Hepatocyte (in vitro differentiated cells): ENCODE results near the gene PDIA6. TPM values are rescaled to one million over a fixed set of nuclear protein-coding genes. Genes with fewer than 3 reads are reported as not detected.

Experiments
- DNase-seq: peaks from one replicate; pipeline ENCODE4 v3.0.0-alpha.2; 2016; ENCODE audit warnings: low spot score
- H2AFZ ChIP-seq: fragments of 200-600 bp; sonication (generic); 2 replicates; pipeline ENCODE4 v1.6.0; 2016; ENCODE audit warnings: antibody characterized with exemption, mild to moderate bottlenecking
- H3K27ac ChIP-seq: fragments of 200-600 bp; sonication (generic); 2 replicates; pipeline ENCODE4 v1.5.1; 2016; ENCODE audit warnings: mild to moderate bottlenecking
- H3K27me3 ChIP-seq: fragments of 200-600 bp; sonication (generic); 2 replicates; pipeline ENCODE4 v1.6.1; 2016
- H3K36me3 ChIP-seq: fragments of 200-600 bp; sonication (generic); replicated peaks from 2 replicates; pipeline ENCODE4 v1.5.1; 2016; ENCODE audit warnings: low read depth; ENCODE audit not compliant: insufficient read depth
- H3K4me1 ChIP-seq: fragments of 200-600 bp; sonication (generic); 2 replicates; pipeline ENCODE4 v1.5.1; 2016; ENCODE audit warnings: mild to moderate bottlenecking, moderate library complexity; ENCODE audit not compliant: insufficient read depth
- H3K4me2 ChIP-seq: fragments of 200-600 bp; sonication (generic); 2 replicates; pipeline ENCODE4 v1.6.0; 2016
- H3K4me3 ChIP-seq: fragments of 200-600 bp; sonication (generic); 2 replicates; pipeline ENCODE4 v1.5.1; 2016; ENCODE audit warnings: mild to moderate bottlenecking
- H3K79me2 ChIP-seq: fragments of 200-600 bp; sonication (generic); 2 replicates; pipeline ENCODE4 v1.6.0; 2017; ENCODE audit warnings: mild to moderate bottlenecking
- H3K9me2 ChIP-seq: fragments of 200-600 bp; sonication (generic); replicated peaks from 2 replicates; pipeline ENCODE4 v1.6.0; 2017; ENCODE audit warnings: mild to moderate bottlenecking; ENCODE audit not compliant: insufficient read depth
- H3K9me3 ChIP-seq: fragments of 200-600 bp; sonication (generic); 2 replicates; pipeline ENCODE4 v1.5.1; 2016; ENCODE audit warnings: low read depth, mild to moderate bottlenecking
- H4K20me1 ChIP-seq: fragments of 200-600 bp; sonication (generic); 2 replicates; pipeline ENCODE4 v1.6.0; 2016; ENCODE audit warnings: mild to moderate bottlenecking; ENCODE audit not compliant: insufficient read depth, poor library complexity, severe bottlenecking
- CTCF ChIP-seq: fragments of 200-600 bp; sonication (generic); IDR thresholded peaks from 2 replicates; pipeline ENCODE4 v1.5.1; 2016; ENCODE audit warnings: antibody characterized with exemption, mild to moderate bottlenecking; ENCODE audit not compliant: poor library complexity
- EZH2 ChIP-seq: fragments of 200-600 bp; sonication (generic); IDR thresholded peaks from 2 replicates; pipeline ENCODE4 v1.6.1; 2016; ENCODE audit warnings: antibody characterized with exemption, mild to moderate bottlenecking, borderline replicate concordance
- EZH2phosphoT487 ChIP-seq: fragments of 200-600 bp; sonication (generic); IDR thresholded peaks from one replicate; pipeline ENCODE4 v1.6.1; 2018; ENCODE audit warnings: antibody characterized with exemption, mild to moderate bottlenecking, low read depth, moderate library complexity; ENCODE audit not compliant: unreplicated experiment, severe bottlenecking
- WGBS: methylation state at CpG from one replicate; pipeline ENCODE4 v1.1.6; 2016; ENCODE audit warnings: low lambda C conversion rate; ENCODE audit errors: missing lambda C conversion rate; 5-methylcytosine and 5-hydroxymethylcytosine counted together
- polyA plus RNA-seq: library from polyadenylated mRNA; unstranded; fragments of >200 nt; fragmentation: Nextera tagmentation; extraction: Ambion mirVana; gene quantifications from 2 replicates; pipeline ENCODE4 v1.2.1, GENCODE V29; 2016
- total RNA-seq: library from RNA; depleted of rRNA; stranded (reverse); fragments of >200 nt; gene quantifications from 2 replicates; pipeline ENCODE4 v1.2.3, GENCODE V29; 2014

Gene PDIA6
- total and polyA plus RNA-seq, 2 experiments from 2014 or later: 507 to 715 TPM

GRCh38 chr2:10755621-10756020 lies 57.0 kb downstream of the PDIA6 start:
- 69% methylated on average over 7 of the region's 7 CpGs for WGBS
- Histone ChIP-seq H3K4me1 (no peaks in the 10 kb centered on the region), H2AFZ (no peak overlapping the region)

GRCh38 chr2:10753876-10754275 lies 58.7 kb downstream of the PDIA6 start:
- Histone ChIP-seq H2AFZ (no peak overlapping the region), H3K27me3 (no peaks in the 10 kb centered on the region), H3K4me3 (no peak overlapping the region), H3K27ac (no peak overlapping the region), H4K20me1 (no peaks in the 10 kb centered on the region), H3K9me3 (no peaks in the 10 kb centered on the region), H3K36me3 (no peaks in the 10 kb centered on the region), H3K4me2 (no peak overlapping the region), H3K79me2 (no peaks in the 10 kb centered on the region), H3K4me1 (no peaks in the 10 kb centered on the region), H3K9me2 (no peaks in the 10 kb centered on the region)
- 94% methylated on average over 8 of the region's 8 CpGs for WGBS
- DNase-seq: no peak
- no peak for TF ChIP-seq EZH2
- no peak for TF ChIP-seq EZH2phosphoT487
- no peak for TF ChIP-seq CTCF

More at GRCh38 chr2:10755621-10756020, 57.0 kb downstream of the PDIA6 start:
- no peak for DNase-seq
- no peaks in the 10 kb centered on the region for H3K36me3 ChIP-seq
- H3K9me3 ChIP-seq: no peaks in the 10 kb centered on the region
- H3K4me2 ChIP-seq: no peak overlapping the region
- no peak overlapping the region for H3K27ac ChIP-seq
- H3K4me3 ChIP-seq: no peak overlapping the region
- TF ChIP-seq EZH2 (no peak), EZH2phosphoT487 (no peak), CTCF (no peak)
- no peaks in the 10 kb centered on the region for H3K9me2 ChIP-seq
- no peaks in the 10 kb centered on the region for H3K27me3 ChIP-seq
- H4K20me1 ChIP-seq: no peaks in the 10 kb centered on the region
- no peaks in the 10 kb centered on the region for H3K79me2 ChIP-seq

DNA sequence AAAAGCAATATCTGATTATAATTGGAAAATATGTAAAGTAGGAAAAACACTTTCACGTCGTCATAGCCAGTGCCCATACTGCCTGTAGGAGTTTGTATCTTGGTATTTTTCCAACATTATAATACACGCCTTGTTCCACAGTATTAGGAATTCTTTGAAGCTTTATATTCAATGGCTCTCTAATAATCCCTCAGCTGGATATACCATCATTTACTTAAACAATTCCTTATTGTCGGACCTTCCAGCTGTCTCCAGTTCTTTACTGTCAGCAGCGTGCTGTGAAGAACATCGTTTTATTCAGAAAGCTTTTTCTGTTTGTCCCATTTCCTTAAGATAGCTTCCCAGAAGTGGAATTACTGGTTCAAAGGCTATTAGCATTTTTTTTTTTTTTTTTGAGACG lies 59.4 kb downstream of the PDIA6 start:
- Histone ChIP-seq H3K4me2 (no peak overlapping the region), H4K20me1 (no peaks in the 10 kb centered on the region), H3K27ac (no peak overlapping the region), H3K36me3 (no peaks in the 10 kb centered on the region), H3K9me2 (no peaks in the 10 kb centered on the region), H2AFZ (no peak overlapping the region), H3K79me2 (no peaks in the 10 kb centered on the region), H3K9me3 (no peaks in the 10 kb centered on the region), H3K4me1 (no peaks in the 10 kb centered on the region), H3K27me3 (no peaks in the 10 kb centered on the region), H3K4me3 (no peak overlapping the region)
- TF ChIP-seq EZH2phosphoT487: no peak
- TF ChIP-seq CTCF: no peak
- TF ChIP-seq EZH2: no peak
- WGBS: 84% methylated on average over 7 of the region's 7 CpGs
- no peak for DNase-seq

GRCh38 chr2:10752236-10752635 lies 60.3 kb downstream of the PDIA6 start:
- 73% methylated on average over 5 of the region's 5 CpGs for WGBS
- H3K79me2 ChIP-seq: no peaks in the 10 kb centered on the region
- H2AFZ ChIP-seq: no peak overlapping the region
- TF ChIP-seq CTCF (no peak), EZH2phosphoT487 (no peak)
- H3K4me2 ChIP-seq: no peak overlapping the region
- no peak for DNase-seq
- H3K27ac ChIP-seq: no peak overlapping the region
- H4K20me1 ChIP-seq: no peaks in the 10 kb centered on the region
- no peaks in the 10 kb centered on the region for H3K27me3 ChIP-seq
- no peak overlapping the region for H3K4me3 ChIP-seq
- no peaks in the 10 kb centered on the region for H3K36me3 ChIP-seq
- H3K9me3 ChIP-seq: no peaks in the 10 kb centered on the region
- H3K9me2 ChIP-seq: no peaks in the 10 kb centered on the region
- no peaks in the 10 kb centered on the region for H3K4me1 ChIP-seq
